ENCODE results near the gene STAG1.

The STAG1 gene

GRCh38 chr3:136463170-136463569 is 289.0 kb downstream of the STAG1 start:
- Histone ChIP-seq H3K27me3 (ENCODE audit: insufficient read depth, low read length, poor library complexity, severe bottlenecking) (no peaks in the 10 kb centered on the region), H3K4me1 (ENCODE audit: insufficient read depth, low read length, poor library complexity, severe bottlenecking) (no peaks in the 10 kb centered on the region), H3K9me2 (replicated peaks; ENCODE audit: low read depth, low read length) (no peaks in the 10 kb centered on the region), H3K4me3 (ENCODE audit: low read length, poor library complexity, severe bottlenecking) (no peak overlapping the region), H4K20me1 (ENCODE audit: insufficient read depth, low read length, poor library complexity, severe bottlenecking) (no peaks in the 10 kb centered on the region), H3K9me3 (ENCODE audit: insufficient read depth, low read depth, low read length) (0 out of 2 replicates have a peak, but pooled peaks cover 5% of the 10 kb centered on the region), H2AFZ (ENCODE audit: low read length) (no peak overlapping the region), H3K79me2 (ENCODE audit: insufficient read depth, low read length) (no peaks in the 10 kb centered on the region), H3K4me2 (ENCODE audit: low read depth, low read length, poor library complexity, severe bottlenecking) (no peak overlapping the region), H3K9ac (ENCODE audit: low read depth, low read length, poor library complexity, severe bottlenecking) (no peak overlapping the region), H3F3A (ENCODE audit: low read depth) (no peaks in the 10 kb centered on the region), H3K36me3 (ENCODE audit: insufficient read depth, low read length) (peaks cover 33% of the 10 kb centered on the region)
- no peak for TF ChIP-seq EZH2phosphoT487 (IDR thresholded peaks at IDR 0.05; ENCODE audit: borderline replicate concordance)
- no peak for TF ChIP-seq CTCF (conservative IDR thresholded peaks at IDR 0.05; ENCODE audit: low read length)

GRCh38 chr3:136457793-136458192 is 294.4 kb downstream of the STAG1 start:
- H4K20me1 ChIP-seq (ENCODE audit: insufficient read depth, low read length, poor library complexity, severe bottlenecking) = no peaks in the 10 kb centered on the region
- peaks cover 30% of the 10 kb centered on the region for H3K9me3 ChIP-seq (ENCODE audit: insufficient read depth, low read depth, low read length)
- TF ChIP-seq EZH2phosphoT487 (IDR thresholded peaks at IDR 0.05; ENCODE audit: borderline replicate concordance) (no peak), CTCF (conservative IDR thresholded peaks at IDR 0.05; ENCODE audit: low read length) (no peak)
- H3K4me3 ChIP-seq (ENCODE audit: low read length, poor library complexity, severe bottlenecking) = no peak overlapping the region
- H3K79me2 ChIP-seq (ENCODE audit: insufficient read depth, low read length) = no peaks in the 10 kb centered on the region
- H3F3A ChIP-seq (ENCODE audit: low read depth) = no peaks in the 10 kb centered on the region
- no peaks in the 10 kb centered on the region for H3K9me2 ChIP-seq (replicated peaks; ENCODE audit: low read depth, low read length)
- no peak overlapping the region for H2AFZ ChIP-seq (ENCODE audit: low read length)
- no peaks in the 10 kb centered on the region for H3K4me1 ChIP-seq (ENCODE audit: insufficient read depth, low read length, poor library complexity, severe bottlenecking)
- H3K9ac ChIP-seq (ENCODE audit: low read depth, low read length, poor library complexity, severe bottlenecking) = no peak overlapping the region
- no peaks in the 10 kb centered on the region for H3K27me3 ChIP-seq (ENCODE audit: insufficient read depth, low read length, poor library complexity, severe bottlenecking)
- H3K36me3 ChIP-seq (ENCODE audit: insufficient read depth, low read length) = peaks cover 60% of the 10 kb centered on the region
- no peak overlapping the region for H3K4me2 ChIP-seq (ENCODE audit: low read depth, low read length, poor library complexity, severe bottlenecking)

- Histone ChIP-seq H2AFZ (ENCODE audit: low read length) (no peak overlapping the region), H3K4me3 (ENCODE audit: low read length, poor library complexity, severe bottlenecking) (no peak overlapping the region), H3K4me2 (ENCODE audit: low read depth, low read length, poor library complexity, severe bottlenecking) (no peak overlapping the region), H3K9ac (ENCODE audit: low read depth, low read length, poor library complexity, severe bottlenecking) (no peak overlapping the region), H3K4me1 (ENCODE audit: insufficient read depth, low read length, poor library complexity, severe bottlenecking) (no peaks in the 10 kb centered on the region), H3K9me2 (replicated peaks; ENCODE audit: low read depth, low read length) (no peaks in the 10 kb centered on the region), H3K36me3 (ENCODE audit: insufficient read depth, low read length) (peaks cover 50% of the 10 kb centered on the region), H3K79me2 (ENCODE audit: insufficient read depth, low read length) (no peaks in the 10 kb centered on the region), H3K27me3 (ENCODE audit: insufficient read depth, low read length, poor library complexity, severe bottlenecking) (no peaks in the 10 kb centered on the region), H3K9me3 (ENCODE audit: insufficient read depth, low read depth, low read length) (peaks cover 30% of the 10 kb centered on the region), H4K20me1 (ENCODE audit: insufficient read depth, low read length, poor library complexity, severe bottlenecking) (no peaks in the 10 kb centered on the region), H3F3A (ENCODE audit: low read depth) (no peaks in the 10 kb centered on the region)
- no peak for TF ChIP-seq EZH2phosphoT487 (IDR thresholded peaks at IDR 0.05; ENCODE audit: borderline replicate concordance)
- no peak for TF ChIP-seq CTCF (conservative IDR thresholded peaks at IDR 0.05; ENCODE audit: low read length)
Observed at GRCh38 chr3:136456196-136456595, 296.0 kb downstream of the STAG1 start.

Data from Loucy (cell line).